Fibroblast of skin of right quadriceps (primary cell): ENCODE measurements around the gene ATG7.
"Not testable (repeated sequence)": the region's sequence is repeated elsewhere in the genome, so short reads cannot be mapped to it uniquely, and the experiment has no call there.

Experiments used
- DNase-seq: peaks from one replicate; pipeline ENCODE4 v3.0.0-alpha.2; 2013

ATG7 gene

GRCh38 chr3:11558918-11559815, 287.0 kb downstream of the ATG7 start:
- DNase-seq, result no peak

- DNase-seq, result no peak
Measured at GRCh38 chr3:11559816-11560633, 287.8 kb downstream of the ATG7 start.

- no peak for DNase-seq
Measured at GRCh38 chr3:11560746-11561145, 288.5 kb downstream of the ATG7 start.

GRCh38 chr3:11562277-11562881, 290.2 kb downstream of the ATG7 start:
- DNase-seq, result no peak

GRCh38 chr3:11563159-11563864, 291.1 kb downstream of the ATG7 start:
- DNase-seq, result no peak

GRCh38 chr3:11563865-11564185, 291.6 kb downstream of the ATG7 start:
- DNase-seq, result no peak

- no peak for DNase-seq
Measured at GRCh38 chr3:11564577-11565001, 292.4 kb downstream of the ATG7 start.

- no peak for DNase-seq
Measured at GRCh38 chr3:11565072-11565471, 292.9 kb downstream of the ATG7 start.

GRCh38 chr3:11565492-11565891, 293.3 kb downstream of the ATG7 start:
- DNase-seq, result no peak

- DNase-seq, result no peak
Measured at GRCh38 chr3:11565932-11566331, 293.7 kb downstream of the ATG7 start.

- DNase-seq, result no peak
Measured at GRCh38 chr3:11566478-11566877, 294.3 kb downstream of the ATG7 start.

GRCh38 chr3:11566916-11567315, 294.7 kb downstream of the ATG7 start:
- DNase-seq, result no peak

- DNase-seq, result peak; percentile 57
Measured at GRCh38 chr3:11567516-11568467, 295.6 kb downstream of the ATG7 start.

- peak; percentile 91 for DNase-seq
Measured at GRCh38 chr3:11568503-11569155, 296.4 kb downstream of the ATG7 start.

- DNase-seq, result no peak
Measured at GRCh38 chr3:11569156-11569741, 297.1 kb downstream of the ATG7 start.

GRCh38 chr3:11570251-11570650, 298.1 kb downstream of the ATG7 start:
- no peak for DNase-seq

GRCh38 chr3:11570789-11571495, 298.7 kb downstream of the ATG7 start:
- DNase-seq, result no peak

- not testable (repeated sequence) for DNase-seq
Measured at GRCh38 chr3:11572660-11573059, 300.5 kb downstream of the ATG7 start.

- DNase-seq, result no peak
Measured at GRCh38 chr3:11574981-11575669, 302.9 kb downstream of the ATG7 start.
